ENCODE measurements around the gene CEP78. TPM values are rescaled to one million over a fixed set of nuclear protein-coding genes. Genes with fewer than 3 reads are reported as not detected.

Gene CEP78
- total and polyA plus RNA-seq, 2 donors, result 6.4 to 54.3 TPM

GRCh38 chr9:78296893-78297671, 61.2 kb downstream of the CEP78 start, which contains the start of gene PSAT1:
Gene PSAT1, plus strand, starts transcription at chr9:78297125. Its CDS starts 86 bp downstream, at chr9:78297211.
- DNase-seq (ENCODE audit: extremely low spot score), result peak; percentile 78
- no peaks in the 10 kb centered on the region for H3K36me3 ChIP-seq (ENCODE audit: insufficient read depth)
- peak within 1 kb of the TSS; percentile 57 for H3K4me3 ChIP-seq (ENCODE audit: low read depth, low read length)
- WGBS, result under 1% methylated on average over 75 of the region's 76 CpGs
- H3K27ac ChIP-seq (ENCODE audit: low read depth), result no peak within 1 kb of the TSS
- no peaks in the 10 kb centered on the region for H3K4me1 ChIP-seq (ENCODE audit: insufficient read depth)

- Histone ChIP-seq H3K4me1 (ENCODE audit: insufficient read depth) (no peaks in the 10 kb centered on the region), H3K36me3 (ENCODE audit: insufficient read depth) (no peaks in the 10 kb centered on the region), H3K27ac (ENCODE audit: low read depth) (no peak overlapping the region), H3K4me3 (ENCODE audit: low read depth, low read length) (peak overlapping the region; percentile 57)
- WGBS, result 0% methylated on average over 10 of the region's 10 CpGs
- no peak for DNase-seq (ENCODE audit: extremely low spot score)
Measured at GRCh38 chr9:78297672-78297961, 61.7 kb downstream of the CEP78 start.

- no peak for DNase-seq (ENCODE audit: extremely low spot score)
- H3K4me3 ChIP-seq (ENCODE audit: low read depth, low read length), result peak overlapping the region; percentile 57
- H3K27ac ChIP-seq (ENCODE audit: low read depth), result no peak overlapping the region
- H3K36me3 ChIP-seq (ENCODE audit: insufficient read depth), result no peaks in the 10 kb centered on the region
- H3K4me1 ChIP-seq (ENCODE audit: insufficient read depth), result no peaks in the 10 kb centered on the region
- 10% methylated on average over 16 of the region's 16 CpGs for WGBS
Measured at GRCh38 chr9:78298046-78298765, 62.3 kb downstream of the CEP78 start.

GRCh38 chr9:78300209-78300608, 64.3 kb downstream of the CEP78 start:
- Histone ChIP-seq H3K4me1 (ENCODE audit: insufficient read depth) (no peaks in the 10 kb centered on the region), H3K4me3 (ENCODE audit: low read depth, low read length) (no peak overlapping the region), H3K27ac (ENCODE audit: low read depth) (no peak overlapping the region), H3K36me3 (ENCODE audit: insufficient read depth) (no peaks in the 10 kb centered on the region)
- no peak for DNase-seq (ENCODE audit: extremely low spot score)
- WGBS, result 95% methylated on average over 6 of the region's 6 CpGs

GRCh38 chr9:78301466-78301865, 65.6 kb downstream of the CEP78 start:
- Histone ChIP-seq H3K36me3 (ENCODE audit: insufficient read depth) (no peaks in the 10 kb centered on the region), H3K27ac (ENCODE audit: low read depth) (no peak overlapping the region), H3K4me3 (ENCODE audit: low read depth, low read length) (no peak overlapping the region), H3K4me1 (ENCODE audit: insufficient read depth) (no peaks in the 10 kb centered on the region)
- DNase-seq (ENCODE audit: extremely low spot score), result no peak
- WGBS, result 93% methylated on average over 2 of the region's 2 CpGs

- H3K4me3 ChIP-seq (ENCODE audit: low read depth, low read length), result no peak overlapping the region
- 97% methylated on average over 3 of the region's 3 CpGs for WGBS
- DNase-seq (ENCODE audit: extremely low spot score), result no peak
- no peak overlapping the region for H3K27ac ChIP-seq (ENCODE audit: low read depth)
- no peaks in the 10 kb centered on the region for H3K4me1 ChIP-seq (ENCODE audit: insufficient read depth)
- no peaks in the 10 kb centered on the region for H3K36me3 ChIP-seq (ENCODE audit: insufficient read depth)
Measured at GRCh38 chr9:78303377-78304062, 67.6 kb downstream of the CEP78 start.

GRCh38 chr9:78304357-78304756, 68.5 kb downstream of the CEP78 start:
- Histone ChIP-seq H3K36me3 (ENCODE audit: insufficient read depth) (no peaks in the 10 kb centered on the region), H3K4me3 (ENCODE audit: low read depth, low read length) (no peak overlapping the region), H3K27ac (ENCODE audit: low read depth) (no peak overlapping the region), H3K4me1 (ENCODE audit: insufficient read depth) (no peaks in the 10 kb centered on the region)
- 87% methylated on average over 1 of the region's 1 CpG for WGBS
- DNase-seq (ENCODE audit: extremely low spot score), result no peak

GRCh38 chr9:78306222-78307076, 70.6 kb downstream of the CEP78 start:
- 81% methylated on average over 16 of the region's 16 CpGs for WGBS
- Histone ChIP-seq H3K4me3 (ENCODE audit: low read depth, low read length) (no peak overlapping the region), H3K36me3 (ENCODE audit: insufficient read depth) (no peaks in the 10 kb centered on the region), H3K27ac (ENCODE audit: low read depth) (no peak overlapping the region), H3K4me1 (ENCODE audit: insufficient read depth) (no peaks in the 10 kb centered on the region)
- no peak for DNase-seq (ENCODE audit: extremely low spot score)

- 61% methylated on average over 2 of the region's 2 CpGs for WGBS
Measured at GRCh38 chr9:78307360-78307759, 71.5 kb downstream of the CEP78 start.

GRCh38 chr9:78309066-78309465, 73.2 kb downstream of the CEP78 start:
- no peak overlapping the region for H3K27ac ChIP-seq (ENCODE audit: low read depth)
- H3K4me1 ChIP-seq (ENCODE audit: insufficient read depth), result no peaks in the 10 kb centered on the region
- WGBS, result 94% methylated on average over 6 of the region's 6 CpGs
- no peak for DNase-seq (ENCODE audit: extremely low spot score)
- no peak overlapping the region for H3K4me3 ChIP-seq (ENCODE audit: low read depth, low read length)
- H3K36me3 ChIP-seq (ENCODE audit: insufficient read depth), result no peaks in the 10 kb centered on the region

More at GRCh38 chr9:78307360-78307759, 71.5 kb downstream of the CEP78 start:
- no peaks in the 10 kb centered on the region for H3K4me1 ChIP-seq (ENCODE audit: insufficient read depth)
- no peaks in the 10 kb centered on the region for H3K36me3 ChIP-seq (ENCODE audit: insufficient read depth)
- no peak overlapping the region for H3K27ac ChIP-seq (ENCODE audit: low read depth)
- H3K4me3 ChIP-seq (ENCODE audit: low read depth, low read length), result no peak overlapping the region
- DNase-seq (ENCODE audit: extremely low spot score), result no peak

- 95% methylated on average over 5 of the region's 5 CpGs for WGBS
- no peaks in the 10 kb centered on the region for H3K36me3 ChIP-seq (ENCODE audit: insufficient read depth)
Measured at GRCh38 chr9:78311075-78311474, 75.2 kb downstream of the CEP78 start.

GRCh38 chr9:78311886-78312524, 76.1 kb downstream of the CEP78 start:
- Histone ChIP-seq H3K36me3 (ENCODE audit: insufficient read depth) (no peaks in the 10 kb centered on the region), H3K27ac (ENCODE audit: low read depth) (no peak overlapping the region), H3K4me1 (ENCODE audit: insufficient read depth) (no peaks in the 10 kb centered on the region), H3K4me3 (ENCODE audit: low read depth, low read length) (no peak overlapping the region)
- 76% methylated on average over 9 of the region's 9 CpGs for WGBS
- no peak for DNase-seq (ENCODE audit: extremely low spot score)

More at GRCh38 chr9:78311075-78311474, 75.2 kb downstream of the CEP78 start:
- Histone ChIP-seq H3K4me3 (ENCODE audit: low read depth, low read length) (no peak overlapping the region), H3K4me1 (ENCODE audit: insufficient read depth) (no peaks in the 10 kb centered on the region), H3K27ac (ENCODE audit: low read depth) (no peak overlapping the region)
- DNase-seq (ENCODE audit: extremely low spot score), result no peak

- no peaks in the 10 kb centered on the region for H3K36me3 ChIP-seq (ENCODE audit: insufficient read depth)
- H3K4me1 ChIP-seq (ENCODE audit: insufficient read depth), result no peaks in the 10 kb centered on the region
- 93% methylated on average over 5 of the region's 5 CpGs for WGBS
- H3K27ac ChIP-seq (ENCODE audit: low read depth), result no peak overlapping the region
- no peak overlapping the region for H3K4me3 ChIP-seq (ENCODE audit: low read depth, low read length)
- no peak for DNase-seq (ENCODE audit: extremely low spot score)
Measured at GRCh38 chr9:78314550-78314949, 78.7 kb downstream of the CEP78 start.

All from urinary bladder (tissue), 4 donors.